ENCODE data around the gene IP6K2. TPM values are rescaled to one million over a fixed set of nuclear protein-coding genes. Genes with fewer than 3 reads are reported as not detected.

Gene IP6K2
- polyA plus RNA-seq, 2 of the 4 experiments (the other 2 are of a cell fraction): 61.9 to 78.4 TPM

GRCh38 chr3:48750856-48751255 is 33.8 kb upstream of the IP6K2 start:
- Histone ChIP-seq H3K4me3 (no peak overlapping the region), H3K9me3 (no peaks in the 10 kb centered on the region), H3K27ac (no peak overlapping the region), H3K4me1 (no peaks in the 10 kb centered on the region), H3K4me2 (no peak overlapping the region)
- TF ChIP-seq EHF (CRISPR knock-in tag; IDR thresholded peaks at IDR 0.05) (no peak), POLR2AphosphoS2 (conservative IDR thresholded peaks at IDR 0.05; ENCODE audit: low read length) (no peak), ESRRA (IDR thresholded peaks at IDR 0.05; ENCODE audit: borderline replicate concordance, low read length) (no peak), CBX2 (IDR thresholded peaks at IDR 0.05; ENCODE audit: borderline replicate concordance, low read depth) (no peak), PHF8 (IDR thresholded peaks at IDR 0.05; ENCODE audit: borderline replicate concordance, low read depth) (no peak), HEYL (CRISPR knock-in tag; IDR thresholded peaks at IDR 0.05) (no peak), JUNB (IDR thresholded peaks at IDR 0.05) (no peak), NR3C1 (IDR thresholded peaks at IDR 0.05) (no peak), HOXA7 (CRISPR knock-in tag; IDR thresholded peaks at IDR 0.05) (no peak), SREBF2 (IDR thresholded peaks at IDR 0.05) (no peak), HOXB13 (CRISPR knock-in tag; IDR thresholded peaks at IDR 0.05; ENCODE audit: low read depth) (no peak), NPAS2 (CRISPR knock-in tag; IDR thresholded peaks at IDR 0.05; ENCODE audit: borderline replicate concordance) (no peak), RNF2 (IDR thresholded peaks at IDR 0.05; ENCODE audit: borderline replicate concordance, low read depth) (no peak)
- TF ChIP-seq, protein P1, sequence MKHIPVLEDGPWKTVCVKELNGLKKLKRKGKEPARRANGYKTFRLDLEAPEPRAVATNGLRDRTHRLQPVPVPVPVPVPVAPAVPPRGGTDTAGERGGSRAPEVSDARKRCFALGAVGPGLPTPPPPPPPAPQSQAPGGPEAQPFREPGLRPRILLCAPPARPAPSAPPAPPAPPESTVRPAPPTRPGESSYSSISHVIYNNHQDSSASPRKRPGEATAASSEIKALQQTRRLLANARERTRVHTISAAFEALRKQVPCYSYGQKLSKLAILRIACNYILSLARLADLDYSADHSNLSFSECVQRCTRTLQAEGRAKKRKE (CRISPR knock-in tag; IDR thresholded peaks at IDR 0.05; ENCODE audit: low read depth): no peak
- POLR2A ChIA-PET: no interaction called here
- ATAC-seq (no peak), FAIRE-seq (no peak), DNase-seq (ENCODE audit: low read depth in 1 of 2, low spot score in 1 of 2) (no peak)
- CTCF ChIA-PET: interaction anchor here (1.9 kb wide), 1 partner anchor 11 kb away, joined by 7 read pairs; no protein-coding TSS in a partner anchor
- WGBS (ENCODE audit: missing lambda C conversion rate): 78% methylated on average over 1 of the region's 1 CpG

GRCh38 chr3:48748754-48749153 is 31.7 kb upstream of the IP6K2 start:
- 97% methylated on average over 3 of the region's 3 CpGs for WGBS (ENCODE audit: missing lambda C conversion rate)

More at GRCh38 chr3:48748754-48749153, 31.7 kb upstream of the IP6K2 start:
- Histone ChIP-seq H3K9me3 (no peaks in the 10 kb centered on the region), H3K4me3 (no peak overlapping the region), H3K4me1 (no peaks in the 10 kb centered on the region), H3K4me2 (no peak overlapping the region), H3K27ac (no peak overlapping the region)
- ATAC-seq: no peak
- ChIA-PET CTCF (interaction anchor here (2.2 kb wide), 1 partner anchor 9 kb away, joined by 12 read pairs; no protein-coding TSS in a partner anchor), POLR2A (no interaction called here)
- TF ChIP-seq JUNB (IDR thresholded peaks at IDR 0.05) (no peak), RCOR1 (IDR thresholded peaks at IDR 0.05; ENCODE audit: low read depth, low read length) (no peak), PBX3 (IDR thresholded peaks at IDR 0.05) (no peak), FOSL2 (IDR thresholded peaks at IDR 0.05) (no peak), FOSL2 (CRISPR knock-in tag; IDR thresholded peaks at IDR 0.05) (no peak), HOXB13 (CRISPR knock-in tag; IDR thresholded peaks at IDR 0.05; ENCODE audit: low read depth) (no peak), BCL3 (IDR thresholded peaks at IDR 0.05) (no peak), MAZ (IDR thresholded peaks at IDR 0.05; ENCODE audit: borderline replicate concordance, low read depth, low read length) (no peak), MAFK (IDR thresholded peaks at IDR 0.05; ENCODE audit: partially characterized antibody) (no peak), RAD21 (conservative IDR thresholded peaks at IDR 0.05 in 1 of 2, IDR thresholded peaks at IDR 0.05 in 1 of 2) (no peak)
- TF ChIP-seq, protein P1 (CRISPR knock-in tag; IDR thresholded peaks at IDR 0.05; ENCODE audit: low read depth): no peak
- TF ChIP-seq, protein P2, sequence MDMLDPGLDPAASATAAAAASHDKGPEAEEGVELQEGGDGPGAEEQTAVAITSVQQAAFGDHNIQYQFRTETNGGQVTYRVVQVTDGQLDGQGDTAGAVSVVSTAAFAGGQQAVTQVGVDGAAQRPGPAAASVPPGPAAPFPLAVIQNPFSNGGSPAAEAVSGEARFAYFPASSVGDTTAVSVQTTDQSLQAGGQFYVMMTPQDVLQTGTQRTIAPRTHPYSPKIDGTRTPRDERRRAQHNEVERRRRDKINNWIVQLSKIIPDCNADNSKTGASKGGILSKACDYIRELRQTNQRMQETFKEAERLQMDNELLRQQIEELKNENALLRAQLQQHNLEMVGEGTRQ (IDR thresholded peaks at IDR 0.05): no peak
- DNase-seq (ENCODE audit: low read depth in 1 of 2, low spot score in 1 of 2): no peak
- no peak for FAIRE-seq
